GM12891 (cell line): ENCODE measurements around the gene RALGDS.
"Not testable (repeated sequence)": the region's sequence is repeated elsewhere in the genome, so short reads cannot be mapped to it uniquely, and the experiment has no call there.

Experiments used
- DNase-seq: peaks from one replicate; pipeline ENCODE4 v3.0.0; 2011; ENCODE audit warnings: low spot score; ENCODE audit not compliant: insufficient read length
- FAIRE-seq: peaks from 2 replicates; lab custom pipeline; 2011; peaks lifted over from hg19 to GRCh38; lab: Jason Lieb, UNC
- PAX5 ChIP-seq: IDR thresholded peaks from 2 replicates; pipeline ENCODE4 v1.6.1; 2011; ENCODE audit warnings: low read length, moderate library complexity, mild to moderate bottlenecking; ENCODE audit not compliant: insufficient read depth, severe bottlenecking
- POLR2A ChIP-seq: IDR thresholded peaks from 2 replicates; pipeline ENCODE4 v1.6.1; 2011; ENCODE audit warnings: low read depth, low read length, control low read depth
- POLR2AphosphoS5 ChIP-seq: IDR thresholded peaks from 2 replicates; pipeline ENCODE4 v1.6.1; 2011; ENCODE audit warnings: low read depth, low read length, control low read depth
- POU2F2 ChIP-seq: IDR thresholded peaks from 2 replicates; pipeline ENCODE4 v1.6.1; 2011; ENCODE audit warnings: low read depth, mild to moderate bottlenecking, control low read depth, low read length, moderate library complexity
- SPI1 ChIP-seq: IDR thresholded peaks from 2 replicates; pipeline ENCODE4 v1.6.1; 2011; ENCODE audit warnings: low read depth, low read length, control low read depth
- TAF1 ChIP-seq: IDR thresholded peaks from 2 replicates; pipeline ENCODE4 v1.6.1; 2011; ENCODE audit warnings: low read depth, low read length, control low read depth

Gene RALGDS

GRCh38 chr9:133099726-133100505 lies 21.1 kb downstream of the RALGDS start:
- FAIRE-seq (no peak), DNase-seq (no peak)
- no peak for TF ChIP-seq PAX5
- TF ChIP-seq TAF1, result no peak
- TF ChIP-seq POLR2A, result no peak
- no peak for TF ChIP-seq SPI1
- no peak for TF ChIP-seq POLR2AphosphoS5
- no peak for TF ChIP-seq POU2F2

GRCh38 chr9:133098871-133099270 lies 22.2 kb downstream of the RALGDS start:
- no peak for TF ChIP-seq POLR2A
- no peak for TF ChIP-seq POLR2AphosphoS5
- no peak for TF ChIP-seq POU2F2
- TF ChIP-seq TAF1, result no peak
- TF ChIP-seq SPI1, result no peak
- no peak for TF ChIP-seq PAX5

GRCh38 chr9:133098104-133098754 lies 22.8 kb downstream of the RALGDS start:
- DNase-seq (no peak), FAIRE-seq (no peak)
- TF ChIP-seq SPI1 (no peak), POLR2AphosphoS5 (peak; percentile 38; the same call in 1 of the 2 replicates), POLR2A (no peak), TAF1 (no peak), PAX5 (no peak), POU2F2 (no peak)

More at GRCh38 chr9:133098871-133099270, 22.2 kb downstream of the RALGDS start:
- no peak for FAIRE-seq
- DNase-seq, result no peak

GRCh38 chr9:133094842-133095393 lies 26.1 kb downstream of the RALGDS start:
- no peak for FAIRE-seq
- DNase-seq, result no peak
- TF ChIP-seq POLR2A (no peak), POLR2AphosphoS5 (no peak), SPI1 (no peak), PAX5 (no peak)

GRCh38 chr9:133094351-133094750 lies 26.7 kb downstream of the RALGDS start:
- DNase-seq, result not testable (repeated sequence)

GRCh38 chr9:133090752-133091385 lies 30.2 kb downstream of the RALGDS start:
- DNase-seq, result no peak
- FAIRE-seq, result no peak
- TF ChIP-seq PAX5 (no peak), TAF1 (no peak), SPI1 (no peak), POLR2AphosphoS5 (no peak), POLR2A (no peak), POU2F2 (no peak)

More at GRCh38 chr9:133094351-133094750, 26.7 kb downstream of the RALGDS start:
- not testable (repeated sequence) for FAIRE-seq

GRCh38 chr9:133090187-133090586 lies 30.9 kb downstream of the RALGDS start:
- no peak for DNase-seq
- FAIRE-seq, result no peak
- TF ChIP-seq TAF1 (no peak), POLR2AphosphoS5 (0 out of 2 replicates have a peak, but pooled peaks have one; percentile 24)

GRCh38 chr9:133089271-133089671 lies 31.8 kb downstream of the RALGDS start:
- TF ChIP-seq PAX5 (no peak), POU2F2 (no peak), SPI1 (no peak), TAF1 (no peak), POLR2AphosphoS5 (no peak), POLR2A (no peak)
- no peak for FAIRE-seq
- DNase-seq, result no peak

GRCh38 chr9:133088756-133089155 lies 32.3 kb downstream of the RALGDS start:
- FAIRE-seq, result no peak

More at GRCh38 chr9:133088756-133089155, 32.3 kb downstream of the RALGDS start:
- DNase-seq, result no peak
- TF ChIP-seq PAX5 (no peak), POLR2AphosphoS5 (no peak), TAF1 (no peak), POU2F2 (no peak), POLR2A (no peak), SPI1 (no peak)
